Prostate gland (tissue), 2 donors: ENCODE measurements around the gene DNAJB14.

Experiments used
- POLR2A ChIP-seq: fragments of 450-650 bp; IDR thresholded peaks from one replicate; pipeline ENCODE4 v1.6.1; 2016; ENCODE audit warnings: antibody characterized with exemption, mild to moderate bottlenecking
- POLR2AphosphoS5 ChIP-seq: sonication (generic); formaldehyde crosslinking; IDR thresholded peaks from one replicate; pipeline ENCODE4 v1.6.1; 2017; ENCODE audit warnings: antibody characterized with exemption
- TF ChIP-seq, protein P1 (sequence below), 4 experiments: fragments of 200-600 bp in 2 of 4; fragments of 450-650 bp in 2 of 4; sonication (generic) in 2 of 4; IDR thresholded peaks; 1 replicate in 3 of 4; 2 replicates in 1 of 4; pipeline ENCODE4 v1.5.1; 2016 to 2019; ENCODE audit warnings: antibody characterized with exemption in 4 of 4, mild to moderate bottlenecking in 2 of 4, moderate library complexity in 2 of 4

DNA sequence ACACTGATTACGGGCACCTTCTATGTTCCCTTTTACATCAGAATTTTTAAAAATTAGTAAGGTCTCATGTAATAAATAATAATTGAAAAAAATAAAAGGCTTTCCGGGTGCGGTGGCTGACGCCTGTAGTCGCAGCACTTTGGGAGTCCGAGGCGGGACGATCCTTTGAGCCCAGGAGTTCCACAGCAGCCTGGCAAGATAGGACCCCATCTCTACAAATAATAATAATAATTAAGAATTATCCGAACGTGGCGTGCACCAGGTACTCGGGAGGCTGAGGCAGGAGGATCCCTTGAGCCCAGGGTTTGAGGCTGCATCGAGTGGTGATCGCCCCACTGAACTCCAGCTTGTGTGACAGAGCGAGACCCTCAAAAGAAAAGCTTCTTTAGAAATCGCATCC is 51.4 kb downstream of the DNAJB14 start:
- TF ChIP-seq POLR2A (no peak), POLR2AphosphoS5 (no peak)
- TF ChIP-seq, protein P1, sequence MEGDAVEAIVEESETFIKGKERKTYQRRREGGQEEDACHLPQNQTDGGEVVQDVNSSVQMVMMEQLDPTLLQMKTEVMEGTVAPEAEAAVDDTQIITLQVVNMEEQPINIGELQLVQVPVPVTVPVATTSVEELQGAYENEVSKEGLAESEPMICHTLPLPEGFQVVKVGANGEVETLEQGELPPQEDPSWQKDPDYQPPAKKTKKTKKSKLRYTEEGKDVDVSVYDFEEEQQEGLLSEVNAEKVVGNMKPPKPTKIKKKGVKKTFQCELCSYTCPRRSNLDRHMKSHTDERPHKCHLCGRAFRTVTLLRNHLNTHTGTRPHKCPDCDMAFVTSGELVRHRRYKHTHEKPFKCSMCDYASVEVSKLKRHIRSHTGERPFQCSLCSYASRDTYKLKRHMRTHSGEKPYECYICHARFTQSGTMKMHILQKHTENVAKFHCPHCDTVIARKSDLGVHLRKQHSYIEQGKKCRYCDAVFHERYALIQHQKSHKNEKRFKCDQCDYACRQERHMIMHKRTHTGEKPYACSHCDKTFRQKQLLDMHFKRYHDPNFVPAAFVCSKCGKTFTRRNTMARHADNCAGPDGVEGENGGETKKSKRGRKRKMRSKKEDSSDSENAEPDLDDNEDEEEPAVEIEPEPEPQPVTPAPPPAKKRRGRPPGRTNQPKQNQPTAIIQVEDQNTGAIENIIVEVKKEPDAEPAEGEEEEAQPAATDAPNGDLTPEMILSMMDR (IDR thresholded peaks at IDR 0.05): no peak
